ENCODE data around the gene UHRF1. TPM values are rescaled to one million over a fixed set of nuclear protein-coding genes. Genes with fewer than 3 reads are reported as not detected.

Gene UHRF1
- total RNA-seq, 6 experiments from 2014 or later: 0.17 to 3.8 (median 0.82) TPM

GRCh38 chr19:4983346-4984105 lies 74.2 kb downstream of the UHRF1 start:
- ATAC-seq: no peak
- 87% methylated on average over 14 of the region's 23 CpGs for WGBS (ENCODE audit: insufficient coverage, low coverage, low lambda C conversion rate, missing lambda C conversion rate)

GRCh38 chr19:4984106-4984380 lies 74.7 kb downstream of the UHRF1 start:
- intact Hi-C loops (cut with DNase I): no loop called here
- H3K27me3 ChIP-seq: no peaks in the 10 kb centered on the region
- no peak overlapping the region for H3K4me3 ChIP-seq
- DNase-seq: no peak
- H3K9me3 ChIP-seq: no peaks in the 10 kb centered on the region
- no peak overlapping the region for H3K27ac ChIP-seq
- no peak for ATAC-seq
- no peaks in the 10 kb centered on the region for H3K36me3 ChIP-seq
- TF ChIP-seq POLR2A (IDR thresholded peaks at IDR 0.05) (no peak), CTCF (IDR thresholded peaks at IDR 0.05) (no peak)
- 80% methylated on average over 1 of the region's 7 CpGs for WGBS (ENCODE audit: insufficient coverage, low coverage, low lambda C conversion rate, missing lambda C conversion rate)
- peaks cover 0 to 11% (median 4%) of the 10 kb centered on the region in 4 donors for H3K4me1 ChIP-seq

More at GRCh38 chr19:4983346-4984105, 74.2 kb downstream of the UHRF1 start:
- no peaks in the 10 kb centered on the region for H3K36me3 ChIP-seq
- H3K27me3 ChIP-seq: no peaks in the 10 kb centered on the region
- peaks cover 0 to 16% (median 6%) of the 10 kb centered on the region in 4 donors for H3K4me1 ChIP-seq
- no peaks in the 10 kb centered on the region for H3K9me3 ChIP-seq
- H3K4me3 ChIP-seq: no peak overlapping the region
- no peak for DNase-seq
- H3K27ac ChIP-seq: no peak overlapping the region
- intact Hi-C loops (cut with DNase I): no loop called here
- TF ChIP-seq CTCF (IDR thresholded peaks at IDR 0.05) (no peak), POLR2A (IDR thresholded peaks at IDR 0.05) (no peak)

GRCh38 chr19:4984438-4984990 lies 75.2 kb downstream of the UHRF1 start:
- intact Hi-C loops (cut with DNase I): no loop called here
- no peaks in the 10 kb centered on the region for H3K36me3 ChIP-seq
- no peaks in the 10 kb centered on the region for H3K27me3 ChIP-seq
- H3K4me3 ChIP-seq: no peak overlapping the region
- no peaks in the 10 kb centered on the region for H3K9me3 ChIP-seq
- ATAC-seq: no peak
- peaks cover 0 to 6% (median 2%) of the 10 kb centered on the region in 4 donors for H3K4me1 ChIP-seq
- no peak for DNase-seq
- TF ChIP-seq CTCF (IDR thresholded peaks at IDR 0.05): no peak
- TF ChIP-seq POLR2A (IDR thresholded peaks at IDR 0.05): no peak
- no peak overlapping the region for H3K27ac ChIP-seq
- 75% methylated on average over 13 of the region's 18 CpGs for WGBS (ENCODE audit: insufficient coverage, low coverage, low lambda C conversion rate, missing lambda C conversion rate)

- Histone ChIP-seq H3K27me3 (no peaks in the 10 kb centered on the region), H3K36me3 (no peaks in the 10 kb centered on the region), H3K4me1 (peaks cover 0 to 3% (median 0%) of the 10 kb centered on the region in 4 donors), H3K27ac (no peak overlapping the region), H3K9me3 (no peaks in the 10 kb centered on the region), H3K4me3 (no peak overlapping the region)
- no CpG with 5 or more reads among the region's 22 CpGs for WGBS (ENCODE audit: insufficient coverage, low coverage, low lambda C conversion rate, missing lambda C conversion rate)
- ATAC-seq (no peak), DNase-seq (no peak)
- TF ChIP-seq CTCF (IDR thresholded peaks at IDR 0.05) (no peak), POLR2A (IDR thresholded peaks at IDR 0.05) (no peak)
- intact Hi-C loops (cut with DNase I): no loop called here
Measured at GRCh38 chr19:4985551-4985991, 76.3 kb downstream of the UHRF1 start.
